Testis (tissue), 2 donors: ENCODE results near the gene TSLP.

Experiments used
- CTCF ChIP-seq, 3 experiments: fragments of 450-650 bp in 2 of 3; fragments of 200-600 bp in 1 of 3; sonication (generic) in 1 of 3; IDR thresholded peaks; one replicate each; pipeline ENCODE4 v1.5.1; 2016 to 2019; ENCODE audit warnings: antibody characterized with exemption in 3 of 3, mild to moderate bottlenecking in 2 of 3, moderate library complexity in 1 of 3
- POLR2A ChIP-seq: fragments of 450-650 bp; IDR thresholded peaks from one replicate; pipeline ENCODE4 v1.6.1; 2017; ENCODE audit warnings: antibody characterized with exemption, mild to moderate bottlenecking, moderate library complexity

- TF ChIP-seq CTCF (IDR thresholded peaks at IDR 0.05) (no peak), POLR2A (no peak)
These were observed 3.3 kb upstream of the TSLP start for GRCh38 chr5:111068213-111068612.
